ENCODE results near the gene ANXA3. TPM values are rescaled to one million over a fixed set of nuclear protein-coding genes. Genes with fewer than 3 reads are reported as not detected.

The ANXA3 gene
- total RNA-seq, 1 donor = 50.1 TPM

DNA sequence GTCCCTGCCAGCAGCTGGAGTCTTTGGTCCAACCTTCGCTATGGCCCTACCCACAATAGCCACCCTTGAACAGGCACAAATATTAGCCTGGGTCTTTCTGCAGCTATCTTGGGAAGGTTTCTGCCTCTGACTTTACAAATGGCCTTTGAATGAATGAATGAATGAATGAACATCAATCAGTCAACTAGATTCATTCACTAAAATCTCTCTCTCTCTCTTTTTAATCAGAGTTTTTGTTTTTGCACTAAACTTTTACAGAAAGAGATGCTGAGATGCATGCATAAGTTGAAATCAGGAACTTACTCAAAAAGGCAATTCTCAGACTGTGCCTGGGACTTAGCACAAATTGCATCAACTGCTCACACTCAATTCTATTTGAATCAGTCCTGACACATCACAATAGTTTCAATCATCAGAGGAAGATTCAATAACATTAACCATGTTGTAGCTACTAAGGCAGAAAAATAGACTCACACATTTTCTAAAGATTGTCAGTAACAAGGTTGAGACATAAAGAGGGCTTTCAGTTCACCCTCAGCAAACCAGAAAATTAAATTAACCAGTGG is 55.0 kb downstream of the ANXA3 start:
- no peak overlapping the region for H3K4me3 ChIP-seq (ENCODE audit: low read depth, low read length)
- no peak for DNase-seq (ENCODE audit: low read depth)
- TF ChIP-seq, protein P1, sequence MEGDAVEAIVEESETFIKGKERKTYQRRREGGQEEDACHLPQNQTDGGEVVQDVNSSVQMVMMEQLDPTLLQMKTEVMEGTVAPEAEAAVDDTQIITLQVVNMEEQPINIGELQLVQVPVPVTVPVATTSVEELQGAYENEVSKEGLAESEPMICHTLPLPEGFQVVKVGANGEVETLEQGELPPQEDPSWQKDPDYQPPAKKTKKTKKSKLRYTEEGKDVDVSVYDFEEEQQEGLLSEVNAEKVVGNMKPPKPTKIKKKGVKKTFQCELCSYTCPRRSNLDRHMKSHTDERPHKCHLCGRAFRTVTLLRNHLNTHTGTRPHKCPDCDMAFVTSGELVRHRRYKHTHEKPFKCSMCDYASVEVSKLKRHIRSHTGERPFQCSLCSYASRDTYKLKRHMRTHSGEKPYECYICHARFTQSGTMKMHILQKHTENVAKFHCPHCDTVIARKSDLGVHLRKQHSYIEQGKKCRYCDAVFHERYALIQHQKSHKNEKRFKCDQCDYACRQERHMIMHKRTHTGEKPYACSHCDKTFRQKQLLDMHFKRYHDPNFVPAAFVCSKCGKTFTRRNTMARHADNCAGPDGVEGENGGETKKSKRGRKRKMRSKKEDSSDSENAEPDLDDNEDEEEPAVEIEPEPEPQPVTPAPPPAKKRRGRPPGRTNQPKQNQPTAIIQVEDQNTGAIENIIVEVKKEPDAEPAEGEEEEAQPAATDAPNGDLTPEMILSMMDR (IDR thresholded peaks at IDR 0.05; ENCODE audit: insufficient read depth, low read depth, low read length) = no peak

GRCh38 chr4:78608684-78609083 is 57.1 kb downstream of the ANXA3 start:
- TF ChIP-seq, protein P1 (IDR thresholded peaks at IDR 0.05; ENCODE audit: insufficient read depth, low read depth, low read length) = no peak
- no peak overlapping the region for H3K4me3 ChIP-seq (ENCODE audit: low read depth, low read length)
- no peak for DNase-seq (ENCODE audit: low read depth)

DNA sequence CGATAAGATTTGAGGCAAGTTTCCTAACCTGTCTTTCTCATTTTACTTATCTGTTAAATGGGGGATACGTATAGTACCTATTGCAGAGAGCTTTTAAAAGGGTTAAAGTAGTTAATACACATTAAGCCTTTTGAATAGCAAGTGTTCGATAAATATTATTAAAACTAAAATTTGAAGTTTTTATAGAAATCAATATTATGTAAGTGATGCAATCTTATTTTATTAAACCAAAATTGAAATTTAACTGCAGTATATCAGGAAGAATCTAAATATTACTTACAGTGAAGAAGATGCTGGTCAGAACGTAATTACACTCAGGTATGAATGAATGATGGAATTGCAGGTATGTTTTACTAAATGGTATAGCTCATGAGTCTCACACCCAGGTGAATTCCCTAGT is 58.0 kb downstream of the ANXA3 start:
- H3K4me3 ChIP-seq (ENCODE audit: low read depth, low read length) = no peak overlapping the region
- TF ChIP-seq, protein P1 (IDR thresholded peaks at IDR 0.05; ENCODE audit: insufficient read depth, low read depth, low read length) = no peak
- no peak for DNase-seq (ENCODE audit: low read depth)

DNA sequence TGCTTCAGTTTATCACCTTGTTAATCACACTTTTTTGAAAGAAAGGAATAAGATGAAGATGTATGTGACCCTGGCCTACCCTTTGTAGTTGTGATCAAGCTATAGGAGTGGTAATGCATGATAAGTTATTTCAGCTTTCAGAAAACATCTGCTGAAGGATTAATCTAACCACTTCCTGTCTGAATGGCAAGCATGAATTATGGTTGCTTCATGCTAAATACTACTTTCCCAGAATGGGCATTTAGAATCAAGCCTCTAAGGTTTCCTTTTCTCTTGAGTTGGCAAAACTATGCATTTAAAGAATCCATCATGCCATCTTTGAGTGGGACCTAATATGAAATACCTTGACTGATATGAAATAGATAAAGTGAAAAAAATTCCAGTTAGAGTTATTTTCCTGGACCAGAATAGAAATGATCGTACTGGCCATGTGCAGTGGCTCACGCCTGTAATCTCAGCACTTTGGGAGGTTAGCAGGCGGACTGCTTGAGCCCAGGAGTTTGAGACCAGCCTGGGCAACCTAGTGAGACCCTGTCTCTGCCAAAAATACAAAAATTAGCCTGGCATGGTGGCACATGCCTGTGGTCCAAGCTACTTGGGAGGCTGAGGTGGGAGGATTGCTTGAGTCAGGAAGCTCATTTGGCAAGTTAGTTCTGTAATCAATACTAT is 59.1 kb downstream of the ANXA3 start:
- TF ChIP-seq, protein P1 (IDR thresholded peaks at IDR 0.05; ENCODE audit: insufficient read depth, low read depth, low read length) = no peak
- peak; percentile 78 for DNase-seq (ENCODE audit: low read depth)

DNA sequence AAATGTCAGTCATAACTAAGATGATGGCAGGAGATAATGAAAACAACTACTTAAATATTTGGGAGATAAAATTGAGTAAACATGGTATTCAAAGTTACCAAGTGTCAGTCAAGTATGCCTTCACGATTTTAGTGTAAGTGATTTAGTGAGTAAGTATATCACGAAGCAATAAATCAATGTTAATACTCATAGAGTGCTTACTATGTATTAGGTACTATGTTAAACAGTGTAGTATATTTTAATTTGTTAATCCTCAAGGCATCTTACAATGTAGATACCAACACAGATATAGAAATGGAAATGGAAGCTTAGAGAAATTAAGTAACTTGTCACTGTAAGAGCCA is 59.6 kb downstream of the ANXA3 start:
- H3K4me3 ChIP-seq (ENCODE audit: low read depth, low read length) = no peak overlapping the region
- DNase-seq (ENCODE audit: low read depth) = no peak
- TF ChIP-seq, protein P1 (IDR thresholded peaks at IDR 0.05; ENCODE audit: insufficient read depth, low read depth, low read length) = no peak

More for the DNA sequence above, 59.1 kb downstream of the ANXA3 start:
- no peak overlapping the region for H3K4me3 ChIP-seq (ENCODE audit: low read depth, low read length)

DNA sequence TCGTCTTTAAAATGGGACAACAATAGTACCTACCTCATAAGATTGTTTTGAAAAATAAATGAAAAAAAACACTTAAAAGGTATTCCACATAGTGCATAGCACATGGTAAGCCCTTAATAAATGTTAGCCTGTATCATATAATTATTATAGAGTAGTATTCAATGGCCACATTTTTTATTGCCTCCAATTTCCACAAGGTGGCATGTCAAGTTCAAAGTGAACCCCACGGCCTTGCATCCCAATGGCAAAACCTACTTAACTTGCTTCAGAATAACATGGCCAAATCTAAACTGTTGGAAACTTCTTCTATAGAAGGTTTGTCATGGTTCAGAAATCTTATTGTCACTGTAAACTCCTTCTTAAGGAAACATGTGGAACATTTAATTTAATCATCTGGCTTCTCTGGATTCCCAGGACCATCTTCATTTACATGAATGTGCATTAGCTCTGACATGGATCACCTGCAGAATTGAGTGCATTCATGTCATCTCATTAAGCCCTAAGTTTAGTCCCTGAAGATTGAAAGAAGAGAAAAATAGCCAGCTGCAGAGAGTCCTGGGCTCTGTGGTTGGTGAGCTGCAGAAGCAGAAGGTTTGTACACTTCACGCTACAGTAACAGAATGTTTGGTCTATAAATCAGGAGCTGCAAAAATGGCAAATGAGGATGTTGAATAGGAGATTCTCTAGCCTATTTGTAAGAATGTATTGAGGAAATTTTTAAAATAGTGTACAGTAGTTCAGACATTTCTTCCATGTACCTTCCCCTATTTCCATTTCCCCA is 61.0 kb downstream of the ANXA3 start:
- no peak overlapping the region for H3K4me3 ChIP-seq (ENCODE audit: low read depth, low read length)
- peak; percentile 60 for DNase-seq (ENCODE audit: low read depth)
- TF ChIP-seq, protein P1 (IDR thresholded peaks at IDR 0.05; ENCODE audit: insufficient read depth, low read depth, low read length) = peak; percentile 56

Measured in fibroblast of villous mesenchyme (primary cell).